Vagina (tissue), 2 donors: ENCODE measurements around the gene ARL8B. TPM values are rescaled to one million over a fixed set of nuclear protein-coding genes. Genes with fewer than 3 reads are reported as not detected.

ENCODE experiments used
- DNase-seq, 2 donors: peaks; one replicate each; pipeline ENCODE4 v3.0.0-alpha.2; 2017; ENCODE audit errors: extremely low spot score in 2 of 2
- H3K27ac ChIP-seq: fragments of 200-600 bp; sonication (generic); one replicate; pipeline ENCODE4 v1.5.1; 2019
- H3K27me3 ChIP-seq: fragments of 200-600 bp; sonication (generic); one replicate; pipeline ENCODE4 v1.5.1; 2019
- H3K36me3 ChIP-seq, 2 donors: fragments of 200-600 bp; sonication (generic); one replicate each; pipeline ENCODE4 v1.5.1; 2017 to 2019
- H3K4me1 ChIP-seq: fragments of 200-600 bp; sonication (generic); one replicate; pipeline ENCODE4 v1.5.1; 2019
- H3K4me3 ChIP-seq, 2 donors: fragments of 200-600 bp; sonication (generic); 1 replicate in 1 of 2; 2 replicates in 1 of 2; pipeline ENCODE4 v1.5.1; 2016 to 2019
- H3K9me3 ChIP-seq: fragments of 200-600 bp; sonication (generic); one replicate; pipeline ENCODE4 v1.5.1; 2019
- POLR2A ChIP-seq, 2 donors: fragments of 450-650 bp; IDR thresholded peaks; one replicate each; pipeline ENCODE4 v1.6.1; 2017; ENCODE audit warnings: antibody characterized with exemption in 2 of 2, mild to moderate bottlenecking in 2 of 2, moderate library complexity in 2 of 2
- POLR2AphosphoS5 ChIP-seq, 2 donors: sonication (generic); formaldehyde crosslinking; IDR thresholded peaks; one replicate each; pipeline ENCODE4 v1.9.0; 2017; ENCODE audit warnings: antibody characterized with exemption in 2 of 2, mild to moderate bottlenecking in 2 of 2, low read depth in 1 of 2; ENCODE audit not compliant: insufficient read depth in 1 of 2
- intact Hi-C: fragments of 100-400 bp; cut with DNase I; formaldehyde crosslinking; loops from one replicate; pipeline ENCODE4 v1.15.1; 2023
- total RNA-seq: library from RNA; depleted of rRNA; stranded (reverse); fragments of >200 nt; gene quantifications from one replicate; pipeline ENCODE4 v1.2.3, GENCODE V29; 2016
- TF ChIP-seq, protein P1 (sequence below), 3 experiments: fragments of 450-650 bp in 2 of 3; fragments of 200-600 bp in 1 of 3; sonication (generic) in 1 of 3; IDR thresholded peaks; one replicate each; pipeline ENCODE4 v1.5.1; 2017 to 2019; ENCODE audit warnings: antibody characterized with exemption in 3 of 3, mild to moderate bottlenecking in 2 of 3, moderate library complexity in 2 of 3

ARL8B gene
- total RNA-seq, 1 donor from 2014 or later, result 44.4 TPM

DNA sequence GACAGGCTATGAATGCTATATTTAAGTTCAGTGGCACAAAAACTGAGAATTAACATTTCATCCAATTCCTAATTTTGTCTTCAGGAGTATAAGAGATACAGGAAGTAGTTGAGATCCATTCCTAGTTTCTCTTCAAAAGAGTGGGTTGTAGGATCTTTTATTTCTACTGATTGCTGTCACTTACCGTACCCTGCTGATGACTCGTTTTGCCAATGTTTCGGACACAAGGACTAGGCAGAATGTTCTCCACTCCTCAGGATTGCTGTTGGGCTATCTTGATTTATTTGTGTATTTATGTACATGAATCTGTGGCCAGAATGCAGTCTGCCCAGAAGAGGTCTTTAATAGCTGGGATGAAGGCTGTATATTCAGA is 11.9 kb downstream of the ARL8B start:
- H3K4me1 ChIP-seq, result peaks cover 76% of the 10 kb centered on the region
- no peak for DNase-seq
- no peak overlapping the region for H3K27ac ChIP-seq
- H3K9me3 ChIP-seq, result no peaks in the 10 kb centered on the region
- no peaks in the 10 kb centered on the region for H3K27me3 ChIP-seq
- H3K36me3 ChIP-seq, result no peaks in the 10 kb centered on the region
- no peak for TF ChIP-seq POLR2A (IDR thresholded peaks at IDR 0.05)
- no peak for TF ChIP-seq POLR2AphosphoS5 (IDR thresholded peaks at IDR 0.05; ENCODE audit: insufficient read depth in 1 of 2, low read depth in 1 of 2)
- TF ChIP-seq, protein P1, sequence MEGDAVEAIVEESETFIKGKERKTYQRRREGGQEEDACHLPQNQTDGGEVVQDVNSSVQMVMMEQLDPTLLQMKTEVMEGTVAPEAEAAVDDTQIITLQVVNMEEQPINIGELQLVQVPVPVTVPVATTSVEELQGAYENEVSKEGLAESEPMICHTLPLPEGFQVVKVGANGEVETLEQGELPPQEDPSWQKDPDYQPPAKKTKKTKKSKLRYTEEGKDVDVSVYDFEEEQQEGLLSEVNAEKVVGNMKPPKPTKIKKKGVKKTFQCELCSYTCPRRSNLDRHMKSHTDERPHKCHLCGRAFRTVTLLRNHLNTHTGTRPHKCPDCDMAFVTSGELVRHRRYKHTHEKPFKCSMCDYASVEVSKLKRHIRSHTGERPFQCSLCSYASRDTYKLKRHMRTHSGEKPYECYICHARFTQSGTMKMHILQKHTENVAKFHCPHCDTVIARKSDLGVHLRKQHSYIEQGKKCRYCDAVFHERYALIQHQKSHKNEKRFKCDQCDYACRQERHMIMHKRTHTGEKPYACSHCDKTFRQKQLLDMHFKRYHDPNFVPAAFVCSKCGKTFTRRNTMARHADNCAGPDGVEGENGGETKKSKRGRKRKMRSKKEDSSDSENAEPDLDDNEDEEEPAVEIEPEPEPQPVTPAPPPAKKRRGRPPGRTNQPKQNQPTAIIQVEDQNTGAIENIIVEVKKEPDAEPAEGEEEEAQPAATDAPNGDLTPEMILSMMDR (IDR thresholded peaks at IDR 0.05), result no peak
- intact Hi-C loops, result loop anchor here (5.0 kb wide), 1 partner anchor 137 kb away; no protein-coding TSS in a partner anchor
- no peak overlapping the region for H3K4me3 ChIP-seq

GRCh38 chr3:5134499-5134898 is 12.4 kb downstream of the ARL8B start:
- intact Hi-C loops, result loop anchor here (5.0 kb wide), 1 partner anchor 137 kb away; no protein-coding TSS in a partner anchor
- Histone ChIP-seq H3K9me3 (no peaks in the 10 kb centered on the region), H3K27ac (no peak overlapping the region), H3K36me3 (no peaks in the 10 kb centered on the region), H3K4me1 (peaks cover 75% of the 10 kb centered on the region), H3K4me3 (no peak overlapping the region), H3K27me3 (no peaks in the 10 kb centered on the region)
- no peak for DNase-seq
- TF ChIP-seq POLR2AphosphoS5 (IDR thresholded peaks at IDR 0.05; ENCODE audit: insufficient read depth in 1 of 2, low read depth in 1 of 2) (no peak), POLR2A (IDR thresholded peaks at IDR 0.05) (no peak)
- TF ChIP-seq, protein P1 (IDR thresholded peaks at IDR 0.05), result no peak

GRCh38 chr3:5136211-5136918 is 14.3 kb downstream of the ARL8B start:
- DNase-seq, result no peak
- Histone ChIP-seq H3K27me3 (no peaks in the 10 kb centered on the region), H3K36me3 (no peaks in the 10 kb centered on the region), H3K27ac (no peak overlapping the region), H3K4me1 (peaks cover 87% of the 10 kb centered on the region), H3K9me3 (no peaks in the 10 kb centered on the region), H3K4me3 (no peak overlapping the region)
- TF ChIP-seq POLR2A (IDR thresholded peaks at IDR 0.05) (no peak), POLR2AphosphoS5 (IDR thresholded peaks at IDR 0.05; ENCODE audit: insufficient read depth in 1 of 2, low read depth in 1 of 2) (no peak)
- TF ChIP-seq, protein P1 (IDR thresholded peaks at IDR 0.05), result no peak
- intact Hi-C loops, result no loop called here

- peak overlapping the region; percentile 14 for H3K27ac ChIP-seq
- no peak overlapping the region for H3K4me3 ChIP-seq
- peaks cover 84% of the 10 kb centered on the region for H3K4me1 ChIP-seq
- no peak for DNase-seq
- intact Hi-C loops, result no loop called here
- TF ChIP-seq POLR2AphosphoS5 (IDR thresholded peaks at IDR 0.05; ENCODE audit: insufficient read depth in 1 of 2, low read depth in 1 of 2) (peak in 1 of 2 donors; percentile 29), POLR2A (IDR thresholded peaks at IDR 0.05) (no peak)
- TF ChIP-seq, protein P1 (IDR thresholded peaks at IDR 0.05), result no peak
- H3K9me3 ChIP-seq, result no peaks in the 10 kb centered on the region
- no peaks in the 10 kb centered on the region for H3K27me3 ChIP-seq
- no peaks in the 10 kb centered on the region for H3K36me3 ChIP-seq
Measured at GRCh38 chr3:5136919-5137429, 14.9 kb downstream of the ARL8B start.
